ENCODE measurements around the gene VIPAS39.

DNA sequence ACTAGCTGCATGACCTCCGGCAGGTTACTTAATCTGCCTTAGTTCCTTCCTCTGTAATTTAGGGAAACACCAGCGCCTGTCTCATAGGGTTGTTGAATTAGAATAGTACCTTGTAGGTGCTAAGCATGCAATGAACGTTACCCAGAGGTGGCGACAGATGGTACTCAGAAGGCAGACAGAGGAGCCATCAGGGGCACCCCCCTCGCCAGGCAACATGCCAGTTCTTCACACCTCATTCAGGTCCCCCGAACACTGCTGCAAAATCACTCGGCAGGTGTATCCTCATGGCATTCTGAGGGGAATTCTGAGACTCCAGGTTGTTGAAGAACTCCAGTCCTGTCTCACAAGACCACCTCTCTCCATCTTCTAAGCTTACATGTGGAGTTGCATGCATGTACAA lies 31.2 kb upstream of the VIPAS39 start:
- no peak for TF ChIP-seq CTCF (conservative IDR thresholded peaks at IDR 0.05; ENCODE audit: low read depth, low read length)
- TF ChIP-seq USF2 (IDR thresholded peaks at IDR 0.05; ENCODE audit: low read depth, low read length): no peak
- no peak for TF ChIP-seq POLR2A (IDR thresholded peaks at IDR 0.05; ENCODE audit: low read depth, low read length)
- no peak for TF ChIP-seq RAD21 (IDR thresholded peaks at IDR 0.05; ENCODE audit: low read length)
- no peak for TF ChIP-seq MXI1 (IDR thresholded peaks at IDR 0.05; ENCODE audit: borderline replicate concordance, low read depth, low read length)
